GM20431 (cell line): ENCODE results near the gene NR4A1.

Experiments
- in situ Hi-C: fragments of 300-500 bp; cut with MseI, MboI; formaldehyde crosslinking; loops from one replicate; pipeline ENCODE4 v1.15.0; 2020; ENCODE audit warnings: low sequenced_read_pairs; ENCODE audit not compliant: unreplicated experiment

NR4A1 gene

DNA sequence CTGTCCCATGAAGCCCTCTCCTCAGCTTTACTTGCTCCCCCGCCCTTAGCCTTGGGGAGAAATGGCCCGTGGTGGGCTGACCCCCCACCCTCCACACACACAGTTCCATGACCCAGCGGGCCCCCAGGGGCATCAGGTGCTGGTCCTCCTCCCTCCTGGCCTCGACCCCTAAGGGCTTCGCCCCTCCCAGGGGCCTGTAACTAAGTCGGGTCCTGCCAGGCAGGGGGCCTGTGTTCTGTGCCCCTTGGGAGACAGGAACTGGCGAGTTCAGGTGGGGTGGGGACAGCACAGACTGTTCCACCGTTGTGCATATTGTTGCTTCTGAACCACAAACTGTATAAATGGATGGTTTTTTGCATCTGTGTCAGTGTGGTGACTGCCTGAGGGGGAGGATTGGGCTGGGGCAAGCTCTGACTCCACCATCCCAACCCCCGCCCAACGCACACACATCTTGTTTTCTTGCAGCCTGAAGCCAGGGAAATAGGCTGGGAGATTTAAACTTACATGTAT, 35.7 kb upstream of the NR4A1 start:
- in situ Hi-C loops, result no loop called here

GRCh38 chr12:52018433-52019112, 32.7 kb upstream of the NR4A1 start:
- in situ Hi-C loops, result no loop called here

DNA sequence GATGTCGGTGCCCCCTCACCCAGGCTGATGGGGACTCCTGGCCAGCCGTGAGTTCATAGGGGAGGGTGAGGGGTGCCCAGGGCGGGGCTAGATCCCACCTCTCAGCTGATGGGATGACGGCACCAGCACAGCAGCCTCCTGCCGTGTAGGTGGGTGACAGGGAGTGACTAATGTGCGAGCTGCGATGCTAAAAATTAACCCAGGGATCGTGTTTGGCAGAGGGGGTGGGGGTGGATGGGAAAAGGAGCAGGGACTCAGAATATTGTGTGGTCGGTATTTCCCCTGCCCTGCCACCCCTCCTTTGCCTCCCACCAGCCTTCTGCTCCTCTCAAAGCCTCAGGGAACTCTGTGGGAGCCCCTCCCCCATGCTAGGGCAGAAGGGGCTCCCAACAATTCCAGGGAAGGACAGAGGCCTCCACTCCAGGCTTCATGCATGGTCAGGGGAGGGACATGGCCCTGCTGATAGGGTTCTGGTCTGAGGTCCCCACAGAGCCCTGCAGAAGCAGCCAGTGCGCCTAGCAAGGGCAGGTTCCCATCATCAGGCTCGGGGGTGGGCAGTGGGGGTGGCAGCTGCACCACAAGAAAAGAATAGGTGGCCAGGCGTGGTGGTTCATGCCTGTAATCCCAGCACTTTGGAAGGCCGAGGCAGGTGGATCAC, 32.0 kb upstream of the NR4A1 start:
- in situ Hi-C loops, result no loop called here

- in situ Hi-C loops, result no loop called here
These were observed 30.5 kb upstream of the NR4A1 start for GRCh38 chr12:52020539-52021336.

DNA sequence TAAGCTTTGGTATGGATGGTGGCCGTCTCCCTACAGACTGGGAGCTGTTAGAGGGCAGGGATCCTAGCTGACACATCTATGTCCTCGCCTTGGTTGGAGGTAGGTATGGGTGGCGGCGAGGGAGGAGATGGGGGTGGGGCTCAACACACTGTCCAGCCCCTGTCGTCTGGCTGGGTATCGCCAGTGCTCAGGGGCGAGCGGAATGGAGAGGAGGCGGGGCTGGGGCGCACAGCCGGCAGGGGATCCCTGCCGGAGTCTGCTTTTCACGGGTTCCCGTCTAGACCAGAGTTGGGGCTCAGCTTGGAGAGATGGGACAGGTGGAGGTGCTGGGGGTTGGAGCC, 28.4 kb upstream of the NR4A1 start:
- in situ Hi-C loops, result no loop called here

- in situ Hi-C loops, result no loop called here
These were observed 27.9 kb upstream of the NR4A1 start for GRCh38 chr12:52023182-52023975.

DNA sequence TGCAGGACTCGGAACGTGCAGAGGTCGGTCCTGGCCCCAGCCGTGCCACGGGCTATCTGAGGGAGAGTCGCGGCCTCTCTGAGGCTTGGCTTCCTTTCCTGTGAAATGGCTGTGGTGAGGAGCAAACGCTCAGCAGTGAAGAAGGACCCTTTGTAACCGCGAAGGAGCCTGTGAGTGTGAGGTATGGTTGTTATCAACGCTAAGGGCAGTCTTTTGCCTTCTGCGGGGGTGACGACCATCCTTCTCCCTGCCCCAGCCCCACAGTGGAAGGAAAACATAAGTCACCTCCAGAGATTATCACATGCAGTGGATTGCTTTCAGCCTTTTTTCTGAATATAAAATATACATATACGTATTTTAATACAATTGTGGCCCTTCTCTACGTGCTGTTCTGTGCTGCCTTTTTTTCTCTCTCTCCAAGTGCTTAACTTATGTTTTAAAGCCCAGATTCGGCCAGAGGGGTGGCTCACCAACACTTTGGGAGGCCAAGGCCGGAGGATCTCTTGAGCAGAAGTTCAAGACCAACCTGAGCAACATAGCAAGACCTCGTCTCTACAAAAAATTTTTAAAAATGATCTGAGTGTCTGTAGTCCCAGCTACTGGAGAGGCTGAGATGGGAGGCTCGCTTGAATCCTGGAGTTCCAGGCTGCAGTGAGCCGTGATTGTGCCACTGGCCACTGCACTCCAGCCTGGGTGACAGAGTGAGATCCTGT, 27.1 kb upstream of the NR4A1 start:
- in situ Hi-C loops, result no loop called here

DNA sequence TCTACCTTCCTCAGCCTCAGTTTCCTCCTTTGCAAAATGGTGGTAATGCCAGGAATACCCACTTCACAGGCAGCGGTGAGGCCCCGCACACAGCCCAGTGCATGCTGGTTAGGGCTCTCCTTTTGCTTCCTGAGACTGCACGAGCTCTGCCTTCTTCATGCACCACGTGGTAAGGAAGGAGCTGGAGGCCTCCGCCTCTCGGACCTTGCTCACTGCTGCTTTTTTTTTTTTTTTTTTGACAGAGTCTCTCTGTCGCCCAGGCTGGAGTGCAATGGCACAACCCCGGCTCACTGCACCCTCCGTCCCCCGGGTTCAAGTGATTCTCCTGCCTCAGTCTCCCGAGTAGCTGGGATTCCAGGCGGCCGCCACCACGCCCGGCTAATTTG, 26.4 kb upstream of the NR4A1 start:
- in situ Hi-C loops, result no loop called here

- in situ Hi-C loops, result no loop called here
These were observed 25.0 kb upstream of the NR4A1 start for GRCh38 chr12:52026263-52026662.

GRCh38 chr12:52027085-52027843, 24.0 kb upstream of the NR4A1 start:
- in situ Hi-C loops, result no loop called here

- in situ Hi-C loops, result loop anchor here (10.0 kb wide), 1 partner anchor 55 kb away; no protein-coding TSS in a partner anchor
These were observed 21.6 kb upstream of the NR4A1 start for GRCh38 chr12:52029685-52030084.

- in situ Hi-C loops, result loop anchor here (10.0 kb wide), 1 partner anchor 52 kb away; no protein-coding TSS in a partner anchor
These were observed 18.8 kb upstream of the NR4A1 start for GRCh38 chr12:52032446-52032803.

DNA sequence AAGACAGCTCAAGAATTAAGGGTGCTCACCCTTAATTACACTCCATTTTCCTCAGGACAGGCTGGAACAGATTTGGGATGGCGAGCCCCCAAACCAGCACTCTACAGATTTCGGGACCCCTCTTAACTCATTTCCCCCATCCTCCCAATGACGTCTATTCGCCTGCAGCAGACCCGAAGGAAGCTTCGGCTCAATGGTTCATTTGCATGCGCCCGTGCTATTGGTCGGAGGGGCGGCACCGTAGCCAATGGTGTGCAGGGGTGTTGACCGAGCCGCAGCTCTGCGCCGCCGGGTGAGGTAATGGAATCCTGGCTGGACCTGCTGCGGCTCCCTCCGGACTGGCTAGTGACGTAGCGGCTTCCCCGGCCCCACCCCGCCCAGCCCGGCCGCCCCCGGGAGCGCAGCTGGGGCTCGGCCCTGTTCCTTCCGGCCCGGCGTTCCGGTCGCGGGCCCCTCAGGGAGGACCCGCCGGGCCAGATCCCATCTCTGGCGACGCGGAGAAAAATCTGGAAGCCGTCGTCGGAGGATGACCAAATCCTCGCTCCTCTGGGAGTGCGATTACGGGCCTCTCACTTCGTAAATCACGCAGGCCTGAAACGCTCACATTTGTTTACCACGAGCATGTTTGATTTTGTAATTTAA, 18.3 kb upstream of the NR4A1 start:
- in situ Hi-C loops, result loop anchor here (10.0 kb wide), 1 partner anchor 52 kb away; no protein-coding TSS in a partner anchor

DNA sequence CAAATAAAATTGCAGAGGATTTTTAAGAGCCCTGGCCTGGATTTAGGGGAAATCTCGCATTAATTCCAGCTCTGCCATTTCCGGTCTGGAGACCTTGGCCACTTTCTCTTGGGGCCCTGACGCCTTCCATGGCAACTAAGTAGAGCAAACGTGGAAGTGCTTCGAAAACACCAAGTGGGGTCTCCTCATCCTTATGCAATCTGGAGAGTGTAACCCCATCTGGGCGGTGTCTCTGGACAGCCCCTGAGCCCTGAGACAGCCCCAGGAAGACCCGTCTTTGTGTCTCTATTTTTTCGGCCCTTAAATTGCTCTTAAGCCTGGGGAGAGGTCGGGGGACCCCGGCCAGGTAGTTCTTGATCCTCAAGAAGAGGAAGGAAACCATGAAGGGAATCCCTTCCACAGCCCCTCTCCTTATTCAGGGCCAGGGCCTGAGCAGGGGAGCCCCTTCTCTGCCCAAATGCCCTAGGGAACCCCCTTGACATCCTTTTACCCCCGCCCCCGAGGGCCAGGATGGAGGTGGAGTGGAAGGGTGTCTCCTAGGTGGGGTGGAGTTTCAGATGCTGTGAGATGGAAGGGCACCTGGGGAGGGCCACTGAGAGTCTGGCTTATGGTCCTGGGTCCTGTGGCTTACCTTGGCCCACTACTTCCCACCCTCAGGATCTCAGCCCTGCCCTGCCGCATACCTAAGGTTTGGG, 17.6 kb upstream of the NR4A1 start:
- in situ Hi-C loops, result loop anchor here (10.0 kb wide), 1 partner anchor 51 kb away; no protein-coding TSS in a partner anchor

- in situ Hi-C loops, result loop anchor here (10.0 kb wide), 1 partner anchor 50 kb away; no protein-coding TSS in a partner anchor
These were observed 16.1 kb upstream of the NR4A1 start for GRCh38 chr12:52035190-52035589.

- in situ Hi-C loops, result loop anchor here (10.0 kb wide), 1 partner anchor 49 kb away; no protein-coding TSS in a partner anchor
These were observed 15.3 kb upstream of the NR4A1 start for GRCh38 chr12:52035926-52036325.

DNA sequence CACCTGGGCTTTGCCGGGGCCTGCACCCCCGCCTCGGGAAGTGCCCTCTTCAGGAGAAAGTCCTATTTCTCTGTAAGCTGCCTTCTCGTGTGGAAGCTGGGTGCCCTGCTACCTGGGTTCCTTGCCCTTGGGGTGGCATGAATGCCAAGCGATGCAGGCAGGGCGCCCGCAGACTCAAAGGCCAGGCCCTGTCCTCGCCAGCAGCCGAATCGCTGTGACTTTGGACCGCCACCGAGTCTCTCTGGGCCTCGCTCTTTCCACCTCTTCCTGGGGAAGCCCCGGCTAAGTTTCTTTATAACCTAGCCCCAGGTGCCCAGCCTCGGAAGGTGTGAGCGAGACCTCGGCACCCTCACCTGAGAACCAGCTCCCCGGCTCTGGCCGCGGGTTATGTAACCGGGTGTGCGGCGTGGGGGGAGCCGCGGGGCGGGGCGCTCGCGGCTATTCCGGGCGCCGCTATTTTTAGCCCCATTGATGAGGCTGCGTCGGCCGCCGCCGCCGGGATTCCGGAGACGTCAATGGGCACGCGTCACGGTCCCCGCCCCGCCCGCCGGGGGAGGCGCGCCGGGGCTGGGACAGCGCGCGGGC, 14.6 kb upstream of the NR4A1 start:
- in situ Hi-C loops, result loop anchor here (10.0 kb wide), 1 partner anchor 48 kb away; no protein-coding TSS in a partner anchor
